ENCODE data around the gene ANKRD35.

GRCh38 chr1:145918144-145918991 is 32.7 kb upstream of the ANKRD35 start, which contains the start of gene PEX11B:
- TF ChIP-seq ZFP30 (CRISPR knock-in tag; IDR thresholded peaks at IDR 0.05) (no peak), ARNTL (CRISPR knock-in tag; IDR thresholded peaks at IDR 0.05; ENCODE audit: borderline replicate concordance, low read depth) (no peak), BACH2 (CRISPR knock-in tag; IDR thresholded peaks at IDR 0.05; ENCODE audit: borderline replicate concordance) (no peak), CREB5 (CRISPR knock-in tag; IDR thresholded peaks at IDR 0.05; ENCODE audit: low read depth) (no peak), RARB (CRISPR knock-in tag; IDR thresholded peaks at IDR 0.05) (no peak), ZFP3 (CRISPR knock-in tag; IDR thresholded peaks at IDR 0.05) (no peak)
